LNCAP (cell line): ENCODE data around the gene ABCA7.

Experiments used
- CTCF ChIP-seq: fragments of 450-650 bp; IDR thresholded peaks from 2 replicates; pipeline ENCODE4 v1.5.1; 2017; ENCODE audit warnings: mild to moderate bottlenecking

Gene ABCA7

GRCh38 chr19:993831-994393 lies 46.0 kb upstream of the ABCA7 start:
- no peak for TF ChIP-seq CTCF

GRCh38 chr19:994516-994915 lies 45.4 kb upstream of the ABCA7 start:
- TF ChIP-seq CTCF: no peak

GRCh38 chr19:995051-995827 lies 44.7 kb upstream of the ABCA7 start:
- TF ChIP-seq CTCF: no peak

GRCh38 chr19:996051-996838 lies 43.7 kb upstream of the ABCA7 start:
- TF ChIP-seq CTCF: no peak

DNA sequence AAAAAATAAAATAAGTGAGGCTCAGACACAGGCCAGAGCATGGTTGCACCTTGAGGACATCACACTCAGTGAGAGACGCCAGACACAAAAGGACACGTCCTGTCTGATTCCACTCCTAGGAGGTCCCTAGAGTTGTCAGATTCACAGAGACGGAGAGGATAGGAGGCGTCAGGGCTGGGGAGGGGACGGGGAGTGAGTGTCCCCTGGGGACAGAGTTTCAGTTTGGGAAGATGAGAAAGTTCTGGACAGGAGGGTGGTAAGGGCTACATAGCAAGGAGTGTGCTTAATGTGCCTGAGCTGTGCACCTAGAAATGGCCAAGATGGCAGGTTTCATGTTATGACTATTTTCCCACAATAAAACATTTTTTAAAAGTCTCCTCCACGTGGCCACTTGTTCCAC lies 41.8 kb upstream of the ABCA7 start:
- TF ChIP-seq CTCF: no peak

GRCh38 chr19:999379-999719 lies 40.6 kb upstream of the ABCA7 start:
- no peak for TF ChIP-seq CTCF

GRCh38 chr19:1000095-1000494 lies 39.8 kb upstream of the ABCA7 start, which contains the start of gene GRIN3B:
Gene GRIN3B (plus strand): TSS chr19:1000419. CDS start chr19:1000438, 19 bp downstream.
- peak; percentile 67 for TF ChIP-seq CTCF
